COR-L47 (cell line): ENCODE measurements around the gene PAX9.
"Not testable (repeated sequence)": the region's sequence is repeated elsewhere in the genome, so short reads cannot be mapped to it uniquely, and the experiment has no call there.

Experiments
- DNase-seq: peaks from one replicate; lab custom pipeline; 2025; lab: John Stamatoyannopoulos, UW

The PAX9 gene

GRCh38 chr14:36672095-36672494 lies 10.4 kb downstream of the PAX9 start:
- no peak for DNase-seq

GRCh38 chr14:36674659-36675058 lies 13.0 kb downstream of the PAX9 start:
- DNase-seq: no peak

- no peak for DNase-seq
Measured at GRCh38 chr14:36675581-36675980, 13.9 kb downstream of the PAX9 start.

GRCh38 chr14:36676236-36676635 lies 14.6 kb downstream of the PAX9 start:
- no peak for DNase-seq

- no peak for DNase-seq
Measured at GRCh38 chr14:36682338-36682737, 20.7 kb downstream of the PAX9 start.

- no peak for DNase-seq
Measured at GRCh38 chr14:36683083-36683724, 21.5 kb downstream of the PAX9 start.

- no peak for DNase-seq
Measured at GRCh38 chr14:36684946-36685345, 23.3 kb downstream of the PAX9 start.

GRCh38 chr14:36690311-36691040 lies 28.8 kb downstream of the PAX9 start:
- DNase-seq: no peak

GRCh38 chr14:36699420-36699819 lies 37.8 kb downstream of the PAX9 start:
- not testable (repeated sequence) for DNase-seq

- DNase-seq: no peak
Measured at GRCh38 chr14:36700651-36701050, 39.0 kb downstream of the PAX9 start.

- DNase-seq: no peak
Measured at GRCh38 chr14:36701132-36701531, 39.5 kb downstream of the PAX9 start.

- no peak for DNase-seq
Measured at GRCh38 chr14:36702474-36702873, 40.8 kb downstream of the PAX9 start.

GRCh38 chr14:36707570-36707969 lies 45.9 kb downstream of the PAX9 start:
- no peak for DNase-seq

- DNase-seq: no peak
Measured at GRCh38 chr14:36713960-36714703, 52.5 kb downstream of the PAX9 start.

- no peak for DNase-seq
Measured at GRCh38 chr14:36716614-36717184, 55.0 kb downstream of the PAX9 start.

GRCh38 chr14:36717363-36717762 lies 55.7 kb downstream of the PAX9 start:
- DNase-seq: peak; percentile 28

- no peak for DNase-seq
Measured at GRCh38 chr14:36718216-36718615, 56.6 kb downstream of the PAX9 start.

- DNase-seq: no peak
Measured at GRCh38 chr14:36719823-36720222, 58.2 kb downstream of the PAX9 start.

GRCh38 chr14:36720657-36721056 lies 59.0 kb downstream of the PAX9 start:
- no peak for DNase-seq

- DNase-seq: no peak
Measured at GRCh38 chr14:36721877-36722276, 60.2 kb downstream of the PAX9 start.

GRCh38 chr14:36723530-36723929 lies 61.9 kb downstream of the PAX9 start:
- no peak for DNase-seq

- DNase-seq: no peak
Measured at GRCh38 chr14:36724162-36724561, 62.5 kb downstream of the PAX9 start.

GRCh38 chr14:36726128-36726527 lies 64.5 kb downstream of the PAX9 start:
- DNase-seq: no peak
